Glutamatergic neuron (in vitro differentiated cells): Measurements from ENCODE around the gene NSL1. TPM values are rescaled to one million over a fixed set of nuclear protein-coding genes. Genes with fewer than 3 reads are reported as not detected.
"Not testable (repeated sequence)": the region's sequence is repeated elsewhere in the genome, so short reads cannot be mapped to it uniquely, and the experiment has no call there.

Experiments used
- DNase-seq: peaks from one replicate; pipeline ENCODE4 v3.0.0; 2022
- H3K27ac Mint-ChIP-seq: one replicate; pipeline ENCODE4 v1.8.0; 2020; ENCODE audit warnings: mild to moderate bottlenecking, mixed read lengths, inconsistent platforms; ENCODE audit not compliant: unreplicated experiment
- H3K27me3 Mint-ChIP-seq: one replicate; pipeline ENCODE4 v1.8.0; 2020; ENCODE audit warnings: mild to moderate bottlenecking, moderate library complexity, mixed read lengths, inconsistent platforms; ENCODE audit not compliant: unreplicated experiment
- H3K36me3 Mint-ChIP-seq: one replicate; pipeline ENCODE4 v1.8.0; 2020; ENCODE audit warnings: mild to moderate bottlenecking, mixed read lengths, inconsistent platforms; ENCODE audit not compliant: unreplicated experiment
- H3K4me1 Mint-ChIP-seq: one replicate; pipeline ENCODE4 v1.8.0; 2020; ENCODE audit warnings: mild to moderate bottlenecking, low read depth, mixed read lengths, inconsistent platforms; ENCODE audit not compliant: unreplicated experiment
- H3K4me3 Mint-ChIP-seq: one replicate; pipeline ENCODE4 v1.8.0; 2020; ENCODE audit warnings: mild to moderate bottlenecking, mixed read lengths, inconsistent platforms; ENCODE audit not compliant: unreplicated experiment
- H3K9me3 Mint-ChIP-seq: one replicate; pipeline ENCODE4 v1.8.0; 2020; ENCODE audit warnings: mild to moderate bottlenecking, moderate library complexity, mixed read lengths, inconsistent platforms; ENCODE audit not compliant: unreplicated experiment
- total RNA-seq: library from RNA; stranded (reverse); fragmentation: NEBNext Ultra II Directional; extraction: Animal tissue kit (Norgen Biotek cat#: 25700); gene quantifications from one replicate; pipeline ENCODE4 v1.2.1, GENCODE V29; 2021; ENCODE audit not compliant: unreplicated experiment
- TF ChIP-seq, protein P1 (sequence below): fragments of 200-600 bp; sonication (generic); IDR thresholded peaks from one replicate; pipeline ENCODE4 v1.5.0; 2021; ENCODE audit not compliant: partially characterized antibody, unreplicated experiment

NSL1 gene
- total RNA-seq, 1 donor from 2014 or later, result 35.0 TPM

DNA sequence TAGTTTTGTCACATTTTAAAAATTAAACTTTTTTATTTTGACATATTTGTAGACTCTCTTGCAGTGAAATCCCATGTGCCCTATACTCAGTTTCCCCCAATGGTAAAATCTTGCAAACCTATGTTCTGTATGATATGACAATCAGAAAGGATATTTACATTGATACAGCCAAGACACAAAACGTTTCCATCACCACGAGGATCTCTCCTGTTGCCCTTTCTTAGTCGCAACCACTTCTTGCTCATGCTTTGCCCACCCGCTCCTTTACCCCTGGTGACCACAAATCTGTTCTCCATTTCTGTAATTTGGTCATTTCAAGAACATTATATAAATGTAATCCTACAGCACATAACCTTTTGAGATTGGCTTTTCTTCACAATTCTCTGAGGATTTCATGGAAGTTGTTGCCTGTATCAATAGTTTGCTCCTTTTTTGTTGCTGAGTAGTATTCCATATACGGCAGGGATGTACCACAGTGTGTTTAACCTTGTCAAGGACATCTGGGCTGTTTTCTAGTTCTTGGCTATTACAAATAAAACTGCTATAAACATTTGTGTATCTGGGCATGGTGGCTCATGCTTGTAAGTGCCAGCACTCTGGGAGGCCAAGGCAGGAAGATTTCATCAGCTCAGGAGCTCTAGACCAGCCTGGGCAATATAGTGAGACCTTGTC is 78.0 kb downstream of the NSL1 start:
- Mint-ChIP-seq H3K36me3 (no peaks in the 10 kb centered on the region), H3K27me3 (no peaks in the 10 kb centered on the region), H3K9me3 (no peaks in the 10 kb centered on the region), H3K4me1 (peaks cover 4% of the 10 kb centered on the region), H3K27ac (no peak overlapping the region), H3K4me3 (no peak overlapping the region)
- DNase-seq, result no peak
- TF ChIP-seq, protein P1, sequence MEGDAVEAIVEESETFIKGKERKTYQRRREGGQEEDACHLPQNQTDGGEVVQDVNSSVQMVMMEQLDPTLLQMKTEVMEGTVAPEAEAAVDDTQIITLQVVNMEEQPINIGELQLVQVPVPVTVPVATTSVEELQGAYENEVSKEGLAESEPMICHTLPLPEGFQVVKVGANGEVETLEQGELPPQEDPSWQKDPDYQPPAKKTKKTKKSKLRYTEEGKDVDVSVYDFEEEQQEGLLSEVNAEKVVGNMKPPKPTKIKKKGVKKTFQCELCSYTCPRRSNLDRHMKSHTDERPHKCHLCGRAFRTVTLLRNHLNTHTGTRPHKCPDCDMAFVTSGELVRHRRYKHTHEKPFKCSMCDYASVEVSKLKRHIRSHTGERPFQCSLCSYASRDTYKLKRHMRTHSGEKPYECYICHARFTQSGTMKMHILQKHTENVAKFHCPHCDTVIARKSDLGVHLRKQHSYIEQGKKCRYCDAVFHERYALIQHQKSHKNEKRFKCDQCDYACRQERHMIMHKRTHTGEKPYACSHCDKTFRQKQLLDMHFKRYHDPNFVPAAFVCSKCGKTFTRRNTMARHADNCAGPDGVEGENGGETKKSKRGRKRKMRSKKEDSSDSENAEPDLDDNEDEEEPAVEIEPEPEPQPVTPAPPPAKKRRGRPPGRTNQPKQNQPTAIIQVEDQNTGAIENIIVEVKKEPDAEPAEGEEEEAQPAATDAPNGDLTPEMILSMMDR, result no peak

DNA sequence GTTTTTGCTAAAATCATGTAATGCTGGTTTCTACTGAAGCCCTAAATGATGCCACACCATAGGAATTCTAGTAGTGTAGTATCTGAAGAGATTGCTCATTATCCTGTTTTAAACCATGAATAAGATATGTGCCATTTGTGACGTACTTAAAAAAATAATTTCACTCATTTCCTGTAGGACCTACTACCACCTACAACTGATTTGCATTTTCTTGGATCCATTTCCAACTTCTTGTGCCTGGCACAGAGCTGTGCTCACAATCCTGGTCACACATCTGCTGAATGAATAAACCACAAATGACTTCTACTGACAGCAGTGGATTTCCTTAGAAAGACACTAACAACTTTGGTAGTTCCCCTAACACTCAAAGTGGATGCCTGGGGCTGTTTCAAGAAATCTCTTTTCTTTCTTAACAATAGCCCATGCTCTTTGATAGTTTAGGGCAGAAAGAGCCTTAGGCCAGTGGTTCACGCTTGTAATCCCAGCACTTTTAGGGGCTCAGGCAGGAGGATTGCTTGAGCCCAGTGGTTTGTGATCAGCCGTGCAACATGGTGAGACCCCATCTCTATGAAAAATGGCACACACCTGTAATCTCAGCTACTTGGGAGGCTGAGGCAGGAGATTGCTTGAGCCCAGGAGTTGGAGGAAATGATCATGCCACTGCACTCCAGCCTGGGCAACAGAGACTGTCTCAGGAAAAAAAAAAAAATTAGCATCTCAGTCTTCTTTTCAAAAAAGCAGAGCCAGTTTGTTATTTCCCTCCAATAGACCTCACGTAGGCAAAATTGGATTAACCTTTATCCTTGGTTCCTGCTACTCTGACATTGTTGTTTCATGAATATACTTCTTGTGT is 78.9 kb downstream of the NSL1 start:
- Mint-ChIP-seq H3K36me3 (no peaks in the 10 kb centered on the region), H3K4me1 (peaks cover 4% of the 10 kb centered on the region), H3K4me3 (no peak overlapping the region), H3K27me3 (no peaks in the 10 kb centered on the region), H3K9me3 (no peaks in the 10 kb centered on the region), H3K27ac (no peak overlapping the region)
- TF ChIP-seq, protein P1, result no peak
- DNase-seq, result no peak

DNA sequence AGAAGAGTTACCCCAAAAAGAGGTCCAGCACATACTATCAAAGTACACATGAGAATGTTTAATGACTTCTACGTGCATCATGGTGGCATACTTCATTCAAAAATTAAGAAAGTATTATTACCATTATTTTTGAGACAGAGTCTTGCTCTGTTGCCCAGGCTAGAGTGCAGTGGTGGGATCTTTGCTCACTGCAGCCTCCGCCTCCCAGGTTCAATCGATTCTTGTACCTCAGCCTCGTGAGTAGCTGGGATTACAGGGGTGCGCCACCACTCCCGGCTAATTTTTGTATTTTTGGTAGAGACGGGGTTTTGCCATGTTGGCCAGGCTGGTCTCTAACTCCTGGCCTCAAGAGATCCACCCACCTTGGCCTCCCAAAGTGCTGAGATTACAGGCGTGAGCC is 79.6 kb downstream of the NSL1 start:
- H3K9me3 Mint-ChIP-seq, H3K27ac Mint-ChIP-seq, H3K27me3 Mint-ChIP-seq, H3K4me1 Mint-ChIP-seq, H3K4me3 Mint-ChIP-seq, H3K36me3 Mint-ChIP-seq, DNase-seq: not testable (repeated sequence)

DNA sequence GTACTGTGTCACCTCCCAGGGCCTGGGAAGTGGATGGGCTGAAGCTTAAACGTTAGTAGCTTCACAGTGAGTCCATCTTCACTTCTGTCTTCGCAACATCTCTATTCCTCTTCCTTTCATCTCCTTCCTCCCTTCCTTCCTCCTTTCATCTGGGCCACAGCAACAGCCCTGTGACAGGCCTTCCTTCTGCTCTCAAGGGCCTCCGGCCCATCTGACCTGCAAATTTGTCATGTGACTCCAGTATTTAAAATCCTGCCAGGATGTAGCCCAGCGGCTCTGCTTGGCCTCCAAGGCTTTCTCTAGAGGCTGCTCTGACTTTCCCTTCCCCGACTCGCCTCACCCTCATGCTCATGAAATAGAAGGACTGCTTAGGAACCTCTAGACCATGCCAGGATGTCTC is 81.0 kb downstream of the NSL1 start:
- H3K27me3 Mint-ChIP-seq, result no peaks in the 10 kb centered on the region
- TF ChIP-seq, protein P1, result no peak
- no peaks in the 10 kb centered on the region for H3K9me3 Mint-ChIP-seq
- H3K4me3 Mint-ChIP-seq, result no peak overlapping the region
- no peak for DNase-seq
- no peaks in the 10 kb centered on the region for H3K36me3 Mint-ChIP-seq
- H3K27ac Mint-ChIP-seq, result no peak overlapping the region
- H3K4me1 Mint-ChIP-seq, result peaks cover 4% of the 10 kb centered on the region

DNA sequence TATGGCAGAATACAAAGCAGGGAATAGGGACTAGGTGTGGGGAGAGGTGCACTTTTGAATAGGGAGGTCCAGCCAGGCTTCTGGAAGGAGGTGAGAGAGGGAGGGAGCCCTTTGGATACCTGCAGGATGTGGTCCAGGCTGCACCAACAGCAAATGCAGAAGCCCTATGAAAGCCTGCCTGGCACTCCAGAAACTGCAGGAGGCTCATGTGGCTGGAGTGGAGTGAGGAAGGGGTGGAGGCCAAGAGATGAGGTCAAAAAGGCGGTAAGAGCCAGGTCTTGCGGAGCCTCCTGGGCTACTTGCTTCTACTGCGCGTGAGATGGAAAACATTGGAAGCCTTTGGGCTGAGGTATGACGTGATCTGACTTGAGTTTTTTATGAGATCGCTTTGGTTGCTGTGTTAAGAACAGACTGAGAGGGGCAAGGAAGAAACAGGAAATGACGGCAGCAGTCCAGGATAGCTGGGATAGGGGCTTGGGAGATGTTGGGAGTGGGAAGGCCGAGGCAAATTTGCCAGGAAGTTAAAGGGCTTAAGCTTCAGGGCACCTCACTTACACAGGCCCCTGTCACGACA is 87.5 kb downstream of the NSL1 start:
- no peaks in the 10 kb centered on the region for H3K36me3 Mint-ChIP-seq
- TF ChIP-seq, protein P1, result no peak
- peaks cover 7% of the 10 kb centered on the region for H3K27me3 Mint-ChIP-seq
- H3K4me1 Mint-ChIP-seq, result no peaks in the 10 kb centered on the region
- no peak overlapping the region for H3K27ac Mint-ChIP-seq
- H3K9me3 Mint-ChIP-seq, result peaks cover 3% of the 10 kb centered on the region
- no peak overlapping the region for H3K4me3 Mint-ChIP-seq
- no peak for DNase-seq
